HG02870 (cell line): Measurements from ENCODE around the gene TYW1B.
A peak's percentile ranks its signal among the peaks of the same experiment; 100 is the strongest.
"Not testable (repeated sequence)": the region's sequence is repeated elsewhere in the genome, so short reads cannot be mapped to it uniquely, and the experiment has no call there.

Experiments
- ATAC-seq: cut with Tn5 transposase; IDR thresholded peaks from one replicate; pipeline ENCODE4 v1.9.1; 2021; ENCODE audit warnings: mild to moderate bottlenecking, moderate library complexity; ENCODE audit not compliant: unreplicated experiment

TYW1B gene

GRCh38 chr7:72705693-72706092, 122.3 kb downstream of the TYW1B start:
- not testable (repeated sequence) for ATAC-seq

- ATAC-seq, result no peak
Observed at GRCh38 chr7:72704894-72705293, 123.1 kb downstream of the TYW1B start.

GRCh38 chr7:72700548-72700947, 127.5 kb downstream of the TYW1B start:
- ATAC-seq, result not testable (repeated sequence)

- ATAC-seq, result not testable (repeated sequence)
Observed at GRCh38 chr7:72697066-72697465, 130.9 kb downstream of the TYW1B start.

GRCh38 chr7:72696643-72697042, 131.4 kb downstream of the TYW1B start:
- not testable (repeated sequence) for ATAC-seq

GRCh38 chr7:72695482-72695881, 132.5 kb downstream of the TYW1B start:
- not testable (repeated sequence) for ATAC-seq

GRCh38 chr7:72691442-72691841, 136.6 kb downstream of the TYW1B start:
- not testable (repeated sequence) for ATAC-seq

- not testable (repeated sequence) for ATAC-seq
Observed at GRCh38 chr7:72690177-72690576, 137.8 kb downstream of the TYW1B start.

GRCh38 chr7:72689344-72689743, 138.7 kb downstream of the TYW1B start:
- ATAC-seq, result not testable (repeated sequence)

GRCh38 chr7:72681211-72681610, 146.8 kb downstream of the TYW1B start:
- not testable (repeated sequence) for ATAC-seq

- ATAC-seq, result peak; percentile 72
Observed at GRCh38 chr7:72676880-72677279, 151.1 kb downstream of the TYW1B start.

GRCh38 chr7:72676086-72676690, 151.8 kb downstream of the TYW1B start:
- ATAC-seq, result not testable (repeated sequence)

GRCh38 chr7:72675686-72676085, 152.3 kb downstream of the TYW1B start:
- not testable (repeated sequence) for ATAC-seq

GRCh38 chr7:72674394-72674793, 153.6 kb downstream of the TYW1B start:
- no peak for ATAC-seq

- ATAC-seq, result not testable (repeated sequence)
Observed at GRCh38 chr7:72670850-72671249, 157.2 kb downstream of the TYW1B start.

GRCh38 chr7:72668435-72668834, 159.6 kb downstream of the TYW1B start:
- ATAC-seq, result not testable (repeated sequence)

- ATAC-seq, result not testable (repeated sequence)
Observed at GRCh38 chr7:72667049-72667448, 161.0 kb downstream of the TYW1B start.

- ATAC-seq, result peak; percentile 48
Observed at GRCh38 chr7:72648574-72648973, 179.4 kb downstream of the TYW1B start.

GRCh38 chr7:72643708-72644107, 184.3 kb downstream of the TYW1B start:
- ATAC-seq, result not testable (repeated sequence)

- ATAC-seq, result not testable (repeated sequence)
Observed at GRCh38 chr7:72641485-72642248, 186.3 kb downstream of the TYW1B start.

GRCh38 chr7:72640740-72641139, 187.3 kb downstream of the TYW1B start:
- ATAC-seq, result peak; percentile 82

GRCh38 chr7:72635273-72635908, 192.6 kb downstream of the TYW1B start:
- ATAC-seq, result not testable (repeated sequence)
